ENCODE measurements around the gene TRIM44. TPM values are rescaled to one million over a fixed set of nuclear protein-coding genes. Genes with fewer than 3 reads are reported as not detected.
A peak's percentile ranks its signal among the peaks of the same experiment; 100 is the strongest.
"Not testable (repeated sequence)": the region's sequence is repeated elsewhere in the genome, so short reads cannot be mapped to it uniquely, and the experiment has no call there.

TRIM44 gene
- total RNA-seq, 1 donor, result 16.8 TPM

- TF ChIP-seq CTCF (IDR thresholded peaks at IDR 0.05; ENCODE audit: insufficient read depth, low read depth, low read length), result no peak
- H3K4me3 ChIP-seq (ENCODE audit: low read depth, low read length), result no peak overlapping the region
- no peak for DNase-seq (ENCODE audit: low read depth)
Observed at GRCh38 chr11:35667257-35667656, 4.7 kb downstream of the TRIM44 start.

GRCh38 chr11:35668350-35668749 lies 5.8 kb downstream of the TRIM44 start:
- not testable (repeated sequence) for H3K4me3 ChIP-seq (ENCODE audit: low read depth, low read length); DNase-seq (ENCODE audit: low read depth)

- no peak for TF ChIP-seq CTCF (IDR thresholded peaks at IDR 0.05; ENCODE audit: insufficient read depth, low read depth, low read length)
- no peak for DNase-seq (ENCODE audit: low read depth)
Observed at GRCh38 chr11:35671396-35672127, 9.0 kb downstream of the TRIM44 start.

GRCh38 chr11:35672608-35673007 lies 10.0 kb downstream of the TRIM44 start:
- H3K4me3 ChIP-seq (ENCODE audit: low read depth, low read length), result no peak overlapping the region
- no peak for TF ChIP-seq CTCF (IDR thresholded peaks at IDR 0.05; ENCODE audit: insufficient read depth, low read depth, low read length)
- DNase-seq (ENCODE audit: low read depth), result no peak

More at GRCh38 chr11:35671396-35672127, 9.0 kb downstream of the TRIM44 start:
- no peak overlapping the region for H3K4me3 ChIP-seq (ENCODE audit: low read depth, low read length)

- peak; percentile 60 for DNase-seq (ENCODE audit: low read depth)
- no peak overlapping the region for H3K4me3 ChIP-seq (ENCODE audit: low read depth, low read length)
- no peak for TF ChIP-seq CTCF (IDR thresholded peaks at IDR 0.05; ENCODE audit: insufficient read depth, low read depth, low read length)
Observed at GRCh38 chr11:35675901-35676610, 13.5 kb downstream of the TRIM44 start.

- no peak for TF ChIP-seq CTCF (IDR thresholded peaks at IDR 0.05; ENCODE audit: insufficient read depth, low read depth, low read length)
- no peak for DNase-seq (ENCODE audit: low read depth)
- H3K4me3 ChIP-seq (ENCODE audit: low read depth, low read length), result no peak overlapping the region
Observed at GRCh38 chr11:35676611-35676965, 14.0 kb downstream of the TRIM44 start.

- peak; percentile 33 for DNase-seq (ENCODE audit: low read depth)
Observed at GRCh38 chr11:35677904-35678303, 15.3 kb downstream of the TRIM44 start.

More at GRCh38 chr11:35677904-35678303, 15.3 kb downstream of the TRIM44 start:
- no peak overlapping the region for H3K4me3 ChIP-seq (ENCODE audit: low read depth, low read length)
- no peak for TF ChIP-seq CTCF (IDR thresholded peaks at IDR 0.05; ENCODE audit: insufficient read depth, low read depth, low read length)
